Stimulated activated CD4-positive, alpha-beta T cell treated with anti-CD3 and anti-CD28 coated beads, Interleukin-1b, Interleukin-23, amount 100 ng/mL, for 1 hour (primary cell): ENCODE results near the gene TMPRSS2.

ENCODE experiments used
- DNase-seq, 2 donors: peaks; one replicate each; pipeline ENCODE4 v3.0.0-alpha.2; 2020; ENCODE audit warnings: low read depth in 2 of 2

The TMPRSS2 gene

DNA sequence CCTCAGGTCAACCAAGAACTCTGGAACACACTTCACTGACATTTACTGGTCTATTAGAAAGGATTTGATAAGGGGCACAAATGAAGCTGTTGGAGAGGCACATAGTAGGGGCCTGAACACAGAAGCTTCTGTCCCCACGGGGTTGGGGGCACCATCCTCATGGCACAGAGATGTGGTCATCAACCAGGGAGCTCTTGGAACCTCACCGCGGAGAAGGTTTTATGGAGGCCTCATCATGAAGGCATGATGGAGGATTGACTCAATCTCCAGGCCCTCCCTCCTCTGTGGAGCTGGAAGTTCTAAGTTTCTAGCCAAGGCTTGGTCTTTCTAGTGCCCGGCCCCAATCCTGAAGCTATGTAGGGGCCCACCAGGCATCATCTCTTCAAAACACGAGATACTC, 58.3 kb downstream of the TMPRSS2 start:
- DNase-seq: no peak

DNA sequence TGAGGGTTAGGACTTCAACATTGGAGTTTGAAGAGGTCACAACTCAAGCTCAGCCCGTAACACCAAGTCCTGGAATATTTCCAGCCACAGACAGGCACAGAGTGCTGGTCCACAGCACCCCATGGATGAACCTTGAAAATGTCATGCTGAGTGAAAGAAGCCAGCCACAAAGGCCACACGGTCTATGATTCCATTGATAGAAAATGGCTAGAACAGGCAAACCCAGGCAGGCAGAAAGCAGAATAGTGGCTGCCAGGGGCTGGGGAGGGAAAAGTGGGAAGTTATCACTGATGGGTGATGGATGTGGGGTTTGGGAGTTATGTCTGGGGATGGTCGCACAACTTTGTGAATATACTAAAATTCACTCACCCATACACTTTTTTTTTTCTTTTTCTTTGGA, 60.6 kb downstream of the TMPRSS2 start:
- DNase-seq: no peak

DNA sequence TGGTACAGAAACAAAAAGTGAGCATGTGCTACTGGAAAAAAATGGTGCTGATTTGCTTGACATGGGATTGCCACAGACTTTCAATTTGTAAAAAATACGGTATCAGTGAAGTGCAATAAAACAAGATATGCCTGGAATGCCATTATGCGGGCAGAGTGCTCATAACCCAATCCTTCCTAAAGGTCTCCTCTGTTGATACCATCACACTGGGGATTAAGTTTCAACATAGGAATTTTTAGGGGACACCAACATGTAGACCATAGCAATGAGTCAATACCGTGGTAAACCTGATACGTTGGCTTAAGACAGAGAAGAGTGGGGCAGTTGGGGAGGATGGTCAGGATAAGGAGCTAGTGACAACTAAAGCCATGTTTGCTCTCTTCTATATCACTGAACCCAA, 61.4 kb downstream of the TMPRSS2 start:
- no peak for DNase-seq

DNA sequence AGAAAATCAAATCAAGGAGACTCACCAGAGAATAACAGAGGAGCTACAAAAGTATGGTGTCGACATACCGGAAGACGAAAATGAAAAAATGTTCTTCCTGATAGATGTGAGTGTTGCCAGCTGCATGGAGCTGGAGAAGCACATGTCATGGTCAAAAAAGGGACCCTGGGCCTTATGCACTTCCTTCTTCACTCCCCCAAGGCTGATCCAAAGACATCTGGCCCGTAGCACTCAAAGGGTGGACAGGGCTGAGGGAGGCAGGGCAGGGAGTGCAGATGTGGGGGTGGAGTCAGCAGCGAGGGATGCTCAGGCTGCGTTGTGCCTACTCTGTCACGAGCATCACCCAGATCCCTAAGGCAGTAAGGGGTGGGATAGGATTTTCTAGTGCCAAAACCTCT, 62.5 kb downstream of the TMPRSS2 start:
- DNase-seq: no peak

DNA sequence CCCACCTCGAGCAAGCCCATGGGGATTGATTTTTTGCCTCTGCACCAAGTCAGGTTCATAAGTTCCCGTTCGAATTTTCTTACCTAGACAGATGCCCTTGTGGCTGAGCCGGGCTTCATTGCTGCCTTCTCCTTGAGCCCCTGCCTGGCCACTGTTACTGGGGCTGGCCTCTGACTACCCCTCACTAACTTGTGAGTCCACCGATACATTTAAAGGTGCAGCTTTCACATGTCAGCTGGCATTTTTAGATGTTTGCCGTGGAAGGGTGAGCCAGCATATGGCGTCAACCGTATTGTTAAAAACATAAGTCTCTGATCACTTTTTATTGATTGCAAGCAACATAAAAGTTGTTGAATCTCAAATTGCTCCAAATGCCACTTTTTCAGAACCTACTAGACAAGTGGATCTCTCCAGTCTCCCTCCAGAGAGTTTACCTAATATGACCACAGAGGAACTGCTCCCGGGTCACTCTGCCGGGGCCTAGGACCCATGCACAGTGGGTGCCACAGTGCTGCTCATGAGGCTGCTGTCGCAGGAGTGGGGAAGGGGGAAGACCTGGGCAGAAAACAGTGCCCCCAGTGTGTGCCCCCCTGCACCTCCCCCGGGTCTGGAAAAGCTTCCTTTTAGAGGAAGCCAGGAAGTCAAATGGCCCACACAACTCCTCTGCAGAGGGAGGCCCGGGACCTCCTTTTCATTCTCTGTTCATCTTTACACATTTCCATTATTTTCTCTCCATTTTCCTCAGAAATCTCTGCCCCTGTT, 63.1 kb downstream of the TMPRSS2 start:
- DNase-seq: no peak

DNA sequence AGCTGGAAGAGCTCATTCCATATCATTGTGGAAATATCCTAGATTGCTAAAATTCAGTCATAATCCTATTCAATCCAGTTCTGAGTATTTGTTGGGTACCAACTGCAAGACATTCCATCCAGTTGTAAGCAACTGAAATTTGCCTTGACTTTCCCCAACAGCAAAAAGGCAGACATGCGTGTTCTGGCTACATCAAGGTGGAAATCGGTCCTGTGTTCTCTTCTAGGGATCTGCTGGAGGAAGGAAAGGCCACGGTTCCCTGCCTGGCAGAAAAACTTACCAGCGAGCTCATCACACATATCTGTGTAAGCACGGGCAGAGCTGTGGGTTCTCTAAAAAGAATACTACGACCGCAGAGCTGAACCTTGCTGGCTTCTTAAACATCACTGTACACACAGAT, 64.4 kb downstream of the TMPRSS2 start:
- no peak for DNase-seq

DNA sequence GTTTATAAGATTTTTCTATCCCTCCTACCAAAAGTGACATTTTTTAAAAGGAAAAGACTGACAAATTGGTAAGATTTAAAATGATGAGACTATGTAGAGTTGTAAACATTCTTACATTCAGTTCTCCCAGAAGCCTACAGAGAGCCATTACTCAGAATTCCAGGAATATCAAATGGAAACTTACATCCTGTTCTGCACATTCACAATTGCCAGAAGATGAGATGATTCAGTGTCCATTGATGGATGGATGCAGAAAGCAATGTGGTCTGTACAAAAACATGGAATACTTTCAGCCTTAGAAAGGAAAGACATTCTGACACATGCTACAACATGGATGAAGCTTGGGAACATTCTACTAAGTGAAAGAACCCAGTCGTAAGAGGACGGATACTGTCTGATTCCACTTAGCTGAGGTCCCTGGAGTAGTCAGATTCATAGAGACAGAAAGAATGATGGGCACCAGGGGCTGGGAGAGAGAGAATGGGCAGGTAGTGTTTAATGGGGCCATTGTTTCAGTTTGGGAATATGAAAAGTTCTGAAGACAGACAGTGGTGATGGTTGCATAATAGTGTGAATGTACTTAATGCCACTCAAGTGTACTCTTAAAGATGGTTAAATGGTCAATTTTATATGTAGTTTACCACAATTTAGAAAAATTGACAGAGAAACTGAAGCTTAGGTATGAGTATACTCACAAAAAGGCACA, 65.3 kb downstream of the TMPRSS2 start:
- DNase-seq: no peak

DNA sequence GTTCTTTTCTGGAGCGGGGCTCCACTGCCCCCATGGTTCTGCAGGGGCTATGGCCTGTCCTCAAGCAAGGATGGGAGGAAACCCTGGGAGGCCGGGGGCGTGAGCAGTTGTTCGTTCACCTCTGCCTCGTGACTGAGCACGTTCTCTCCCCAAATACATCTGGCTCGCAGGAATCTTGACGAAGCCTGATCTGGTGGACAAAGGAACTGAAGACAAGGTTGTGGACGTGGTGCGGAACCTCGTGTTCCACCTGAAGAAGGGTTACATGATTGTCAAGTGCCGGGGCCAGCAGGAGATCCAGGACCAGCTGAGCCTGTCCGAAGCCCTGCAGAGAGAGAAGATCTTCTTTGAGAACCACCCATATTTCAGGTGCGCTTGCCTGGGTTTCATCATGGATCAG, 66.4 kb downstream of the TMPRSS2 start:
- DNase-seq: no peak

DNA sequence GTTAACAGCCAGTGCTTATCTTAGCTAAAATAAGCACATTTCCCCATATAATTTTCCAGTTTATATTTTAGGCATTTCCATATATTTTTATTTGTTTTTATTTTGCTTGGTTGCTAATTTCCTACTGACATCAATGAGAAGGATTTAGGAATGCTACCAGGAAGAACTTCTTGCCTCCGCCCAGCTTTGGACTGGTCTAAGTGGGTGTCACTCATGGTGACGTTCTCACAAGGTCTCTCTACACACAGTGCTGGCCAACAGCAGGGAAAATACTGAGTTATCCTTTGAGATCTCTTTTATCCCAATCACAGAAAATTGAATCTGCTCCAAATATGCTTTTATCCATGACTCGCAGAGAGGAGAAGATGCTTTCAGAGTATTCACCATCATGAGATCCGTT, 68.7 kb downstream of the TMPRSS2 start:
- DNase-seq: no peak

DNA sequence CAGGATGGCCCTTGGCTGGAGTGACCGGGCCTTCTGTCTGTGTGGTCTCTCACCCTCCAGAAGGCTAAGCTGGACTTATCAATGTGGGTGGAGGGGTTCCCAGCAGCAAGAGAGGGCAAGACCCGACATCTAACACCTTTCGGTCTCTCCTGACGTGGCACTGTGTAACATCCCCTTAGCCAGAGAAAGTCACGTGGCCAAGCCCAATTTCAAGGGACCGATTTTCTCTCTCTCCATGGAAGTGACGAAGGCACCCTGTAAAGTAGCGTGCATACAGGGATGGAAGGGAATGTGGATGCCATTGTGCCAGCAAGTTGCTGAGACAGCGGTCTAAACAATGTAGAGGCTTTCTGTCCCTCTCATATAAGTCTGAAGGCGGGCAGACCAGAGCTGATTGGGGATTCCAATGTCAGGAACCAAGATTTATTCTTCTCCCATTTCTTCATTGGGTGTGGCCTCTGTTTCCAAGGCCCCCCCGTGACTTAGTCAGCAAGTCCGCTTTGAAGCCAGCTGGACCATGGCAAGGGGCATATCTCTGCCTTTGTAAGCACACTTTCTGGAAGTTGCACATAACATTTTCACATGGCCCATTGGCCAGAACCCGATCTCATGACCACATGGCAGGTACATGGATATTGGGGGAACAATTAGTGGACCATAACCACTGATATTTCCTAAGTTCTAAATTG, 69.4 kb downstream of the TMPRSS2 start:
- no peak for DNase-seq

DNA sequence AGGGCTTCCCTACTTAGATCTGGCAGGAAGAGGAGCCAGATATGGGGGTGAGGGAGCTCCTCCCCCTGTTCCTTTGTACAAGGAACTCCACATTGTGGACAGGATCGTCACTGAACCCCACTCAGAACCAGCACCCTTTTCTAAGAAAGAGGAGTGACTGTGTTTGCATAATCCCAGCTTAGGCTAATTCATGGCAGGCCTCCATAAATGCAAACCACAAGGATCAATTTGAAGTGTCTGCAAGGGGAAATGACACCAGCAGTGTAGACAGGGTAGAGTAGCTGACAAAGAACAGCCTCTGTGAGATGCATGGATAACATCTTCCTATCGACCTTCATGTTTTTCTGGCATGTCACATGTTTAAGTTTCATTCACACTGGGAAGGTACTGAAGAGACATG, 70.2 kb downstream of the TMPRSS2 start:
- DNase-seq: no peak

DNA sequence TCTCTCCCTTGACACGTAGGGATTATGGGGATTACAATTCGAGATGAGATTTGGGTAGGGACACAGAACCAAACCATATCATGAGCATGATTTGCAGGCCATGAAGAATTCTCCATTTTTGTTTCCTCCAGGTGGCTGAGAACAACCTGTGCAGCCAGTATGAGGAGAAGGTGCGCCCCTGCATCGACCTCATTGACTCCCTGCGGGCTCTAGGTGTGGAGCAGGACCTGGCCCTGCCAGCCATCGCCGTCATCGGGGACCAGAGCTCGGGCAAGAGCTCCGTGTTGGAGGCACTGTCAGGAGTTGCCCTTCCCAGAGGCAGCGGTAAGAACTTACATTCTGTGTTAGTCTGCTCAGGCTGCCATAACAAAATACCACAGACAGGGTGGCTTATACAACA, 72.3 kb downstream of the TMPRSS2 start:
- DNase-seq: no peak

DNA sequence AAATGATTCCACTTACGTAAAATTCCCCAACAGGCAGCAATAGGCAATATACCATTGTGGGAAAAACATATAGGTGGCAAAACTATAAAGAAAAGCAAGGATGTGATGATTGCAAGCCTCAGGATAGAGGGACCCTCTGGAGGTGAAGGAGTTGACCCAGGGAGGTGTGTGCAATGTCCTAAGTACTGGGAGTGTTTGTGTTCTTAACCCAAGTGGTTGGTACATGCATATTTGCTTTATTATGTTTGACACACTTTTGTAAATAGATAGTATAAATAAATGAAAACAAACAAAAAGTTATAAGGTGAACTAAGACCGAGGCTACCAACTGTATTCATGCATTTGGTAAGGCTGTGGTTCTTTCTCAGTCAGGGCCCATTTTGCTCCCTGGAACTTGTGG, 74.4 kb downstream of the TMPRSS2 start:
- DNase-seq: no peak

DNA sequence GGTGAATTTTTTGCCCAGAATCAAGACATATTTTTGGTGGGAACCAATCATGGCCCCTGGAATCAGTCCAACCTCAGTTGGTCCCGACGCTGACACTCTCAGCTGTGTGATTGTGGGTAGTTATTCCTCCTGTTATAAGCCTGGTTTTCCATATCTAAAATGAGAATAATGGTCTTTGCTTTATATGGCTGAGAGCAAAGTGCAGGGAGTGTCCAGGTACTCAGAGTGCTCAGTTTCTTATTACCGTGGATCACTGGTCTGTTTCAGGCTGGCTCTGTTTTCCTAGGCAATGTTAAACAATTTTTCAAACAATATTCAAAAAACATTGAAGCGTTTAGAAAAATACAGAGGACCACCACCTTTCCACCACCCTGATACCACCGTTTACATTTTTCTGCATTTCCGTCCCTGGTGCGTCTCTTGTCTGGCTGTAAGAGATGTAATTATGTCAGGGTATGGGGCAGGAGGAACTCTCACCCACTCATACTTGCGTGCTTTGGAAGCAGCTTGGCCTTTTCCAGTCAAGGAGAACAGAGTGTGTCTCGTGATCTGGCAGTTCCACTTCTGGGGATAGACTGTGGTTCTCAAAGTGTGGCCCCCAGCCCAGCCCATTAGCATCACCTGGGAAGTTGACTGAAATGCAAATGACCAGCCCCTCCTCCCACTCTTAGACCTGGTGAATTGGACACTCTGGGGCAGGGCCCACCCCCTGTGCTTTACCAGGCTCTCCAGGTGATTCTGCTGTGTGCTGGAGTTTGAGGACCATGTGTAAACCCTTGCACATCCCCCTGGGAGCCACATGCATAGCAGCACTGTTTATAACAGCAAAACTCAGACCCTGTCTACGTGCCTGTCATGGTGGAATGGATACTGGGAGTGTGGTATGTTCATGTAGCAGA, 75.1 kb downstream of the TMPRSS2 start:
- DNase-seq: no peak

DNA sequence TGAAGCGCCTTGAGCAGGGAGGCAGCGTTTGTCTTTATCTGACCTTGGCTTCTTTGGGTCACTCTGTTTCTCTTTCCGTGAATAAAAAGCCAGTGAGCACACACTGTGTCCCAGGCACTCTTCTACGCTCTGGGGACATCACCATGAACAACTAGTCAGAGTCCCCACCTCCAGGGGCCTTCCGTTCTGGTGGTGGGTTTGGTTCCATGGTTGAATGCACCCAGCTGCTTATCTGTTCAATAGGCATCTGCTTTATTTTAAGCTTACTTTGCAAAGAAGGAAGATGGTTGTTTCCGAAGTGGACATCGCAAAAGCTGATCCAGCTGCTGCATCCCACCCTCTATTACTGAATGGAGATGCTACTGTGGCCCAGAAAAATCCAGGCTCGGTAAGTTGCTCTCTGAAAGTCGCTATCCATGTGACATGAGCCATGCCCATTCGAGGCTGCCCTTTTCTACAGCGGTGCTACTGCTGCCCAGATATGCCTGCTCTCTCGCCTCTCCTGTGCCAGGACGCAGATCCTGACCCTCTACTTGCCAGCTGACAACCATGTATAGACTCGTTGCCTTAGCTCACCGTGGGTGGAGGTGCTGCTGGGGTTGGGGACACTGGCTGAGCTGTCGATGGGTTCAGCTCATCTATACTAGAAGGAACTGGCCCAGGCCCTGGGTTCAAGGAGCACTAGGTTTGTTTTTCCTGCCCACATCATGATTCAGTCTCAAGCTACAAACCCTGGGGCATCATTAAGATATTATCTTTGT, 76.0 kb downstream of the TMPRSS2 start:
- DNase-seq: no peak

DNA sequence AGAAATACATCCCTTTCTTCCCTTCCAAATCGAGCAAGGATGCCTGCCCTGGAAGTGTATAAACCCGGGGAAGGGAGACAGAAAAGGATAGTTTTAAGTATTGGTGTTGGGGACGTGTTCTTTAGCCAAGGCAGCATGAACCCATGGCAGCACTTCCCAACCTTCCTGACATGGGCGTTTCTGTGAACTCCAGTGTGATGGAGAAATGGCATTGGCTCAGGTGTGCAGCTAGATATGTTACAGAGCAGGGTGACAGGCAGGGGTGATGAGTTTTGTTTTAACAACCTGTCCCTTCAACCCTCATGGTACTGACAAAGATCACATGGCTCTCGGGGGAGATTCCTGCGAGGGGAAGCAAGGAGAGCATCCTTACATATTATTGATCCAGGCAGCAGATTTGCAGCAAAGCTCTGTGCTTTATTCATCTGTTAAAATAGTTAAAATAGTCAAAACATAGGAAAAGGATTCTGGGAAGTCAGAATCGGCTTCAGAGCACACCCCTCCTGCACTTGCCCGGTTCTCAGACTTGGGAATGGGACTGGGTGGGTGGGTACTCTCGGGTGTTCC, 78.0 kb downstream of the TMPRSS2 start:
- DNase-seq: no peak

DNA sequence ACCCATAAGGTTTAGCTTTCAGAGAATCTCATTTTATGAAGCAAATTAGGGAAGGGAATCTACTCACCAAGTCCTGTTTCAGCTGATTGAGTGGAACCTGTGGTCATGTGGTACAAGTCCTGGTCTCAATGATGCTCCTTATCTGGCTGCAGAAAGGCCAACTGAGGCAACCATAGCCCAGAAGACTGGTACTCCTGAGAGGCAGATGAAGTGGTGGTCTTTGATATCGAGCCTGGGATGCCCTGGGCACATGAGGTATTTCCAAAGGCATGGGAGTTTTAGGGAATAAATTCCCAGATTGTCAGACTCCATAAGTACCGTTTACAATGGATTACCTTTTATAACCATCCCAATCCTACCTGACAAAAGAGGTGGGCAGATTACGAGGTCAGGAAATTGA, 78.7 kb downstream of the TMPRSS2 start:
- DNase-seq: no peak

DNA sequence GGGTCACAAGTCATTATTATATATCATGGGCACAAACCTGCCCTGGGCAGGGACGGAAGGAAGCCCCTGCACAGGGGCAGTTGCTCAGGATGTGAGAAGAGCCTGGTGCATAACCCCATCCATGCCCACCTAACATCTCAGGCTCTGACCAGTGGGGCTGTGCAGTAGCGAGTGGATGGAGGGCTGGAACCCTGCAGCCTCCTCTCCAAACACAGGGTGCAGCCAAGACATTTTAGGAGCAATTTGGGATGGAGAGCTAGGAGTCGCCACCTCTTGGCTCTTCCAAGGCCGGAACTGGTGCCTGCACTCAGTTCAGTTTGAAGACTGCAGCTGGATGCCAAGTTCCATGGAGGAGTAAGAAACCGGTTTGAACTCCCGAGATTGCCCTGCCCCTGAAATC, 79.1 kb downstream of the TMPRSS2 start:
- no peak for DNase-seq

DNA sequence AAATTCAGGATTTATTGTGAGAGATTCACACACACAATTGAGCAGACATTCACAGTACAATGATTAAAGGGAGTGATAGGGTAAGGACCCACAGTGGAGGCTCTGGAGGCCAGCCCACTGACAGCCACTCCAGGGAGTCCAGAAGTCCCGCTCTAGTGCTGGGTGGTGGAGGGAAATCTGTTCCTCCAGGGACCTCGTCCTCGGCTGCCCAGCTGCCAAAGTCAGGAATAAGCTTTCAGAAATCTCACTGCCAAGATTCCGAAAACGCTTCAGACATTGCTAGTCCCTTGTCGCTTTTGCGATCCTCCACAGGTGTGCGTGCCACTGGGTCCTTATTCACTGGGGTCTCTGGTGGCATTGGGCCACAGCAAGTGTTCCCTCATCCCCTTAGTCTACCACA, 79.6 kb downstream of the TMPRSS2 start:
- DNase-seq: no peak

DNA sequence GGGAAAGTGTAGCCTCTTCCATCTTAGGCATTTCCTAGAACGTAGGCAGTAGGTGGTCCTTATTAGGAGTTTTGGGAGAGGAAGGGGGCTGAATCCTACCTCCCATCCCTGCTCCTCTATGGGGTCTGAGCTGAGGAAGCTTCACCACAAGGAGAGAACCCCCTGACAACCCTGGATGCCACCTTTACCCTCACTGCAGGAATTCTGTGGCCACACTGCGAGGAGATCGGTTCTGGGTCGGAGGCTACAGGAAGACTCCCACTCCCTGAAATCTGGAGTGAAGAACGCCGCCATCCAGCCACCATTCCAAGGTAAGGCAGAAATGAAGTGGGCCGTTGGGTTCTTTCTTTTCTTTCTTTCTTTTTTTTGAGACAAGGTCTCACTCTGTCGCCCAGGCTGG, 80.4 kb downstream of the TMPRSS2 start:
- no peak for DNase-seq
